NCI-H2227 treated with DMSO at 0.1 percent for 48 hours (cell line): ENCODE measurements around the gene UGT1A6.

Experiments used
- DNase-seq: peaks from one replicate; lab custom pipeline; 2025; lab: John Stamatoyannopoulos, UW

UGT1A6 gene

DNA sequence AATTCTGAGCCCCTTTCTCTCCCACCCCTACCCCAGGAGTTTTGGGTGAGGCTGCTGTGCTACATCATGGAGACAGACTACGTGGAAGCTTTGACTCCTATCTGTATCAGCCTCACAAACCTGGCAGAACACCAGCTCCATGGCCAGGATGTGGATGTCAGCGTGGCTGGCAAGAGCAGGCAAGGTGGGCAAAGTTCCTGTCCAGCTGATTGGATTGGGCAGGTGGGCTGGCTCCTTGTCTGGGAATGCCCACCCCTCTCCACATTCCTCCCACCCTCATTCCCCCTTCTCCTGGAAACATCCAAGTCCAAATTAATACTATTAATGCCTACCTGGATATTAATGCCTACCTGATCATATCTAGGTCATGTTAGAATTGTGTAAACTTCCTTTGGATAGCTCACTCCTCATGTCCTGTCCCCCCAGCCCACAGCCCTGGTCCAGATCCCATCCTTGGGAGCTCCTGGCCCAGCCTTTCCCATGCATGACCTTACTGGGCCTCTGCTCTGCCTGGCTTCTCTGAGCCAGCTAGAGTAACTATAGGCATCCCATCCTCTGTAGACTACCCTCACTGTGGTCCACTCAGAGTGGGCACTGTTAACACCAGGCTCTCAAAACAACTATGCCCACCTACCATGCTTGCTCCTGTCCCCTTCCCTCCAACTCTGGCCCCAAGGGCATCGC lies 109.6 kb downstream of the UGT1A6 start:
- no peak for DNase-seq

DNA sequence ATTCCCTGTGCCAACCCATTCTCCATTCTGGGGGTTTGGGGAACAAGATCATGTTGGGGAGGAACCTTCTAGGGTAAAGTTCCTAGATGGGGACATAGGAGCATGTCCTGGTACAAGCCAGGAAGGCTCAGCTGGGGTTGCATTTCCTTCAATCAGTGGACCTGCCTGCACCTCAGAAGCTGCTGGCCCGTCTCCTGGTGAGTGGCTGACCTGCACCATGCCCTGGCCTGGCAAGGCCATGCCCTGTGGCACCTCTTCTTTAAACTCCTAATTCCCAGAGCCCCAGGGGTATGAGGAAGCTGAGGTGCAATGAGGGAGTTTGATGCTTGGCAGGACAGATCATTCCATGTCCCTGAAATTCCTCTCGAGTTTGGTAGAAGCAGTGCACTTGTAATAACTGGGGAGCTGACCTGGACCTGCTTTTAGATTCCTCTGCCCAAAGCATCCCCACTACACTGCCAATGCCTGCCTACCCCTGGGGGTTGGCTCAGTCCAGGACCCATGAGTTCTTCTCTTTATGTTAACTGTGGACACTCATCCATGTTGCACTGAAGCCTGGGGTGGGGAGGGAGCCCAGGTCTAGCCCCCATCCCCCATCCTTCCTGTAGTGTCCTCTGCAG lies 110.7 kb downstream of the UGT1A6 start:
- DNase-seq: no peak

DNA sequence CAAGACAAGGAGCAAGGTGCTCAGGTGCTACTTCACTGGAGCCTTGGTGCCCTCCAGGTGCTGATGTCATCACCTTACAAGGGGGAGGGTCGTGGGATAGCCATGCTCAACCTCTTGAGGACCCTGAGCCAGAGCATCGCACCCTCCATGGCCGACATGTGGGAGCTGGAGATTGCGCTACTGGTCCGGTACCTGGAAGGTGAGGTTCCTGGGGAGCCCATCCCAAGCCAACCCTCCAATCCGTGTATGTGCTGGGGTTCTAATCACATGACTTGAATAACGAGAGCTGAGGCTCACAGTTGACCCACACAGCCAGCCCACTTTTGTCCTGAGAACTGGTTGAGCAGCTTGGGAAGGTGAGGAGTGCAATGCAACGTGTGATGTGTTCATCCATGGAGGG lies 111.3 kb downstream of the UGT1A6 start:
- no peak for DNase-seq

DNA sequence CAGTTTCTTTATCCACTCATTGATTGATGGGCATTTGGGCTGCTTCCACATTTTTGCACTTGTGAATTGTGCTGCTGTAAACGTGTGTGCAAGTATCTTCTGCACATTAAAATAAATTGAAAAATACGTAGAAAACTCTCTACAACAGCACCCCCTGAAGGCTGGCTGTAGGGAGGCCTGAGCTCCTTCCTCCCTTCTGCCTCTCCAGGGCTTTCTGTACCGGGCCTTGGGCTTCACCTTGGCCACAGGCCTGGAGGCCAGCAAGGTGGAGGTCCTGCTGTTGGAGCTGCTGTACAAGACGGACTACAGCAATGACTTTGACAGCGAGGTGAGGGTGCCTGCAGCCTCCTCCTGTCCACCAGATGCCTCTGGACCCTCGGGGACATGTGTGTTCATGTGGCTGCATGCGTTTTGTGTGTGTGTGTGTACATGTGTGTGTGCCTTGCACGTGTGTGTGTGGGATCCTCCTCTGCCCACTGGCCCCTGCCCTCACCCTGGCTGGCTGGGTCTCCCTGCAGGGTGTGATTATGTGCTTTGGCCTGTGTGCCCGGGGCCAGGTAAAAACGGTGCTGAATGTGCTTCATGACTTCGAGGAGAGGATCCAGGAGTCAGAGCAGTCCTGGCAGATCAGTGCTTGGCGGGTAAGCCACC lies 114.7 kb downstream of the UGT1A6 start:
- no peak for DNase-seq

DNA sequence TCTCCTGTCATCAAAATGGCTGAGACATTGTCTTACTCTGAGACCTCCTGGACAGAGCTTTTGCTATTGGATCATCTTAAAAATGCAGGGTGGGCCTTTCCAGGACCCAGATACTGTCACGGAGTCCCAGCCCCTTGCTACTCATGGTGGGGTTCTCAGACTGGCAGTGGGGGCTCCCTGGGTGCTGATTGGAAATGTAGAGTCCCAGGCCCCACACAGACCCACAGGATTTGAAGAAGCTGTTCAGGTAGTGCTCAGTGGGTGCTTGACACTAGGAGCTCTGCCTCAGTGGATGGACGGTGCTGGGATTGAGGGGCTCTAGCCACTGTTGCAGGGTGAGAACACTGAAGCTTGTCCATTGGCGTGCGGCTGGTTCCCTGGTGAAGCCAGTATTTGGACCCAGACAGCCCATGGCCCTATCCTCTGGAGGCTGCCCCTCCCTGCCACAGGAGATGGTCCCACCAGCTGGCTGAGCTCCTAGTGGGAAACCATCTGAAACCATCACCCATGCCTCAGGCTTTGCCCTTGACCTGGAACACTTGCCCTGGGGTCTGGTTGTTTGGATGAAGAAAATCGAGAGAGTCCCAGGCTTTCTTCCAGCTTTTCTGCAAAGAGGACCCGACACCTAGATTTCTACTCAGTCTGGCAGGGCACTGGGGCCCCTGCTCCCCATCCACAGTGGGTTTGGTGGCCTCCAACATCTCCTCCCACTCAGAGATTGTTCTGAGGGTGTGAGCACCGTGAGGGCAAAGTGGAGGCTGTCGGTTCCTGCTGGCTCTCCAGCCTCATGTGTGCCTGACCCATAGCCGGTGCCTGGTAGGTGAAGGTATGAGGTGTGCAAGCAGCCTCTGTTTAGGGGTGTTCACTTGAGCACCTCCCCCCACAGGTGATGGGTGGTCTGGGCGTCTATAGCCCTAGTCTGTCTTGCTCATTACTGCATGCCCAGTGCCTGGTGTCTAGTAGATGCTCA lies 115.6 kb downstream of the UGT1A6 start:
- no peak for DNase-seq

DNA sequence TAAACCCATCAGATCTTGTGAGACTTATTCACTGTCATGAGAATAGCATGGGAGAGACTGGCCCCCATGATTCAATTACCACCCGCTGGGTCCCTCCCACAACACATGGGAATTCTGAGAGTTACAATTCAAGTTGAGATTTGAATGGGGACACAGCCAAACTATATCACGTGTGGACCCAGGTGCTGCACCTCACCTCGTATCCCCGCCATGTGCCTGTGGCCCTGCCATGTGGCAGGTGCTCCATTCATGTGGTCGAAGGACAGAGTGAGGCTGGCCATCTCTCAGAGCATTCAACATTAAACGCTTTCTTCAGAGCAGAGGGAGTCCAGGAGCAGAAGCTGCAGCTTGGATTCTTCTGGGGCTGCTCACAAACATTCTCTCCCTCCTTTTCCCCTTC lies 117.7 kb downstream of the UGT1A6 start:
- no peak for DNase-seq

DNA sequence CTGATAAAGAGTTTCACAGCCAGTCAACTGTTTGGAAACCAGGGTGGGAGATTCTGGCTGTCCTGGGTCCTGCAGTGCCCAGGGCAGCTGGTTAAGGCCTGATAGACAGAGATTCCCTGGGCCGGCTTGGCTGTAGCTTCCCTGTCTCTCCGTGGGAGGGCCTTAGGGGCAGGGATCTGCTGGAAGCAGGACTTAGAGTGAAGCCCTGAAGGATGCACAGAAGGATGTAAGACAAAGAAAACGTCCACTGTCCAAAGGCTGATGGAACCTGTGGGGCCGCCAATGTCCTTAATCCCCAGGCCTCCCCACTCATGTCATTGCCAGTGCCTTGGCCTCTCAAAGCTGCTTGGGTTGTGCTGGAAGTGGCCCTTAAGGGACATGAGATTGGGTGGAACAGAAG lies 118.4 kb downstream of the UGT1A6 start:
- no peak for DNase-seq

DNA sequence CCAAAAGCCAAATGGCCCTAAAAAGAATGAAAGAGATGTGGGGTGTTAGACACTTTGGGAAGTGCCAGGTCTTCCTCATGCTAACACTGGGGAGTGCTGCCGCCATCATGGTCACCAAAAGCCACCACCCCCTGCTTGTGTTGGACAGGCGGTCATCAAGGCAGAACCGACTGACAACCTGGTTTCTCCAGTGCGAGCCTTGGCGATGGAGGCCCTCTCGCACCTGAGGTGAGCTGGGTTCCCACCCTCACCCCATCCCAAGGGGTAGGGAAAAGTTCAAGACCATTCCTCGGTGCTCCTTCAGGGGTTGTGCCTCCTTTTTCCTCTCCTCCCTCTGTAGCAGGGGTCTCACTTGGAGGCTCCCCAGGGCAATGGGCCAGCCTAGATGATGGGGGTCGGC lies 119.0 kb downstream of the UGT1A6 start:
- DNase-seq: no peak

DNA sequence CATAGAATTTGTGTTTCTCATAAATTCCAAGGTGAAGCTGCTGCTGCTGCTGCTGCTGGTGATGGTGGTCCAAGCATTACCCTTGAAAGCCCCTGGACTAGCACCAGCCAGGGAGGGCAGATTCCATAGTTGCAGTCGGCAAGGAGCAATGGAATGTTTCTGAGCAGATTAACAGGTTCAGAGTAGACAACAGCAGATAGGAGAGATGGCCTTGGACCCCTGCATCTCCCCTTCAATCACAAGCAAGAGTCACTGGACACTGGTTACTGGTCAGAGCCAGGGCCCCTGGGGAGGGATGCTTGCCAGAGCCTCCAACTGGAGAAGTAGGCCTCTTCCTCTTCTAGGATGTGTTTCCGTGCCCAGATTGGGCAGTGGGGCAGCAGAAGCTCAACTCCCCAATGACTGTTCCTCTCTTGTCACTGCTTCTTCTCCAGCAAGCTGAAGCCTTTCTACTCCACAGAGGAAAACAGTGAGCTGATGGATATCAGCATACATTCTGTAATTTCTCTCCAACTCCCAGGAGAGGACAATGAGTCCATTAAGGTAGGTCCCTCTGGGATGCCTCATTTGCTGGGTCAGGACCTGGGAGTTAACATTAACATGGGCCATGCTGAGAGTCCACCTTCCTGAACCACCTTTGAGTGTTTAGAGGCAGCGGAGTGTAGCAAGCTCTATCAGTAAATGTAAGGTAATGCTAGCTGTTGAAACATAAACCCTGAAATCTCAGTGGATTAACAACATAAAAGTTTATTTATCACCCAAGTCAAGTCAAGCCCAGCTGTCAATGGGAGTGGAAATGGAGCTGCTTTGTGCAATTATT lies 120.8 kb downstream of the UGT1A6 start:
- DNase-seq: no peak

DNA sequence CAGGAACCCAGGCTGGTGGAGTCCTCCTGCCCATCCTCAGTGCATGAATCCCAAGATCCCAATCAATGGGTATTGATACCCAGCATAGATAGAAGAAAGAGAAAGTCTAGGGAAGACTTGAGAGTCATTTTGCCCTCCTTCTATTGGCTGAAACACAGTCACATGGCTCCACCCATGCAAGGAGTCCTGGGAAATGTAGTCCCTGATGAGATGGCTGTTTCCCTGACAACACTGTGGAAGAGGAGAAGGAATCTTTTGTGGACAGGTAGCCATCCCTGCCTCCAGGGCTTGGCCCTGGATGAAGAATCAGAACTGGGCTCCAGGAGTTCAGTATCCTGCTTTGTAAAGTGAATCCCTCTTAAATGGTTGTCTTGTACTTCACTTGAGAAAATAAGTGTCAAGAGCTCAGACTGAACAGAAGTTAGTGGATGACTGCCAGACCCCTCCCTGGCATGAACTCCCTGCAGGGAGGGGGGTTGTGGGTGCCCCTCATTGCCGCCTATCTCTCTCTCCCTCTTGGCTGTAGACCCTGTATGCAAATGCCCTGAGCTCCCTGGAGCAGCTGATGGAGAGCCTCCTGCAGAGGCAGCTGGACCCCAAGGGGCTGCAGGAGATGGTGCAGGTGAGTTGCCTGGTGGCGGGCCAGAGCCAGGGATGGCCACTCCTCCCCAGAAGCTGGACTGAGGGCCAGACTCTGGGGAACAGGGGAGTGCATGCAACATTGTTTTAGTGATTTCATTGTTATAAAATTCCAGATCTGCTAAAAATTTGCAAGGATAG lies 121.6 kb downstream of the UGT1A6 start:
- DNase-seq: no peak

DNA sequence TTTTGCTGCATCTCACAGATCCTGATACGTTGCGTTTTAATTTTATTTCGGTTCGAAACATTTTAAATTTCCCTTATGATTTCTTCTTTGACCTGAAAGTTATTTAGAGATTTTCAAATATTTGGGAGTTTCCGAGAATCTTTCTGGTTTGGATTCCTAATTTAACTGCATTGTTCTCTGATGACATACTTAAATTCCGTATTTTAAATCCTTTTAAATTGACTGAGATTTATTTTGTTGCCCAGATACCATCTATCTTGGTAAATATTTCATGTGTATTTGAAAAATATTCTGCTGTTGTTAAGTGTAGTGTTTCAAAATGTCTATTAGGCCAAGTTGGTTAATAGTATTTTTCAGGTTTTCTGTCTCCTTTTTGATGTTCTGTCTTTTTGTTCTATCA lies 123.2 kb downstream of the UGT1A6 start:
- no peak for DNase-seq

DNA sequence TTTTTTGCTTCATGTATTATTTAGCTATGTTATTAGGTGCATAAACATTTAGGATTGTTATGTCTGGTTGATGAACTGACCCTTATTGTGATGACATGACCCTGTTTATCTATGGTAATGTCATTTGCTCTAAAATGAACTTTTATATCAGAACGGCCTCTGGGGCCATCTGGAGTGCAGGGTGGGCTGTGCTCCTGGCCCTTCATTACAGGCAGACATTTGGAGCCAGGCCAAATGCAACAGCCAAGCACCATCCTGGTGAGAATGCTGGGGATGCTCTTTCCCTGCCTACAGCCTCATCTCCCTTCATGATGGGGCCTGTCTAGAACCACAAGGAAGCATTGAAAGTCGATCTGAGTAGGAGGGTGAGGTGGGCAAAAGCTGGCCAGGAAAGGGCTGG lies 123.6 kb downstream of the UGT1A6 start:
- no peak for DNase-seq

DNA sequence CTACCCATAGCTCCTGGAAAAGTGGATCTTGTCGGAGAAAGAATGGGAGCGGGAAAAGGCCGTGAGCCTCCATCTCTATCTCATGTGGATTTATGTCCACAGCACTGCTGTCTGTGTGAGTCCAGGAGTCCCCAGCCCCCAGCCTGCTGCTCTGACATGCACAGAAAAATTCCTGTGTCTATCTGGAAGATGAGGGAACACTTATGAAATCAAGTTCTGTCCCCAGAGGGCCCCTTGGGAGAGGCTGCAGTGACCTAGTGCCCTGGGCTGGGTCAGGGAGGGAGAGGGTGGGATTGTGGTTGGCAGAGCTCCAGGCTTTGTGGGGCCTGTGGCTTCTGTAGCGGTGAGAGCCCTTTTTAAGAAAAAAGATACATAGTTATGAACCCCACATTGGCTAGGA lies 124.1 kb downstream of the UGT1A6 start:
- DNase-seq: no peak

DNA sequence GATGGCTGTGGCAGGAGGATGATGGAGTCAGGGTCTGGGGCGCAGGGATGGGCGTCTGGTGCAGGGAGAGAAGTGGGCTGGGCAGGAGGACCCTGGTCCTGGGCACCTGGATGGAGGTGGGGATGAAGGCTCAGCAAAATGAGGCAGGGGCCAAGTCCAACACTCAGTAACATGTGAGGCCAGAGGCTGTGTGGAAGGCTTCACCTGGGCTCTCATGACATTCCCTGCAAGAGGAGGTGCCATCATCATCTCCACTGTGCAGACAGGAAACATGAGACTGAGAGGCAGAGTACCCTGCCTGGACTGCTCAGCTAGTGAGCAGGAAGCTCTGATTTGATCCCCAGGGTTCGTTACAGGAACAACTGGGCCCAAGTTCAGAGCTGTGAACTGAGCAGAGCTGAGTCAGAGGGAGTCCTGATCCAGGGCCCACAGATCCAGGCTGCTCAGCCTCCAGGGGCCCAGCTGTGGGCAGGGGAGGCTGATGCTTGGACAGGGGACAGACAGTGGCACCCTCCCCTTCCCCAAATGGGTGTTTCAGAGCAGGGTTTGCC lies 124.7 kb downstream of the UGT1A6 start:
- no peak for DNase-seq

DNA sequence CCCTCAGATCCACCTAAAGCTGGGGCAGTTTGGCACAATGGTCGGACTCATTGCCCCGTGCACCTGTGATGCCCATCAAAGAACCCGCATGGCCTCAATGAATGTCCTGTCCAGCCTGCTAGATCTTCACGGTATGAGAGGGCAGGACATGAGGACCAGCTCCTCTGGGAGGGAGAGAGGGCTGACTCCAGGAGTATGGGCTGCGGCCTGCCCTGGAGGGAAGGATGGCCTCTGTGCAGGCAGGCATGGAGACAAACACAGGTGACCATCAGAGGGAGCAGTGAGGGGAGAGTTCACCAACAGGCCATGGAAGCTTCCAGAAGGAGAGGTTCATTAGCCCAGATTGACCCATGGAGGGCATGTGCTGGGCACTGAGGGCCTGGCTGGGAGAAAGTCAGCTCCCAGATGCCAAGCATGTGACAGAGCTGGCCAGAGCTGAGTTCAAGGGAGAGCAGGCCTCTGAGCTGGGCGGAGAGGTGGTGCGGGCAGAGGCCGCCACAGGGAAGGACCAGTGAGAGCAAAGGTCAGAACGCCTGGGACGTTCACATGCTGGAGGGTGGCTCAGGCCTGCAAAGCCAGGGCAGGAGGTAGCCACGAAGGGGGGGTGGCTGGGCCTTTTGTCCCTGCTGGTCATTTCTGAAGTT lies 125.4 kb downstream of the UGT1A6 start:
- no peak for DNase-seq

DNA sequence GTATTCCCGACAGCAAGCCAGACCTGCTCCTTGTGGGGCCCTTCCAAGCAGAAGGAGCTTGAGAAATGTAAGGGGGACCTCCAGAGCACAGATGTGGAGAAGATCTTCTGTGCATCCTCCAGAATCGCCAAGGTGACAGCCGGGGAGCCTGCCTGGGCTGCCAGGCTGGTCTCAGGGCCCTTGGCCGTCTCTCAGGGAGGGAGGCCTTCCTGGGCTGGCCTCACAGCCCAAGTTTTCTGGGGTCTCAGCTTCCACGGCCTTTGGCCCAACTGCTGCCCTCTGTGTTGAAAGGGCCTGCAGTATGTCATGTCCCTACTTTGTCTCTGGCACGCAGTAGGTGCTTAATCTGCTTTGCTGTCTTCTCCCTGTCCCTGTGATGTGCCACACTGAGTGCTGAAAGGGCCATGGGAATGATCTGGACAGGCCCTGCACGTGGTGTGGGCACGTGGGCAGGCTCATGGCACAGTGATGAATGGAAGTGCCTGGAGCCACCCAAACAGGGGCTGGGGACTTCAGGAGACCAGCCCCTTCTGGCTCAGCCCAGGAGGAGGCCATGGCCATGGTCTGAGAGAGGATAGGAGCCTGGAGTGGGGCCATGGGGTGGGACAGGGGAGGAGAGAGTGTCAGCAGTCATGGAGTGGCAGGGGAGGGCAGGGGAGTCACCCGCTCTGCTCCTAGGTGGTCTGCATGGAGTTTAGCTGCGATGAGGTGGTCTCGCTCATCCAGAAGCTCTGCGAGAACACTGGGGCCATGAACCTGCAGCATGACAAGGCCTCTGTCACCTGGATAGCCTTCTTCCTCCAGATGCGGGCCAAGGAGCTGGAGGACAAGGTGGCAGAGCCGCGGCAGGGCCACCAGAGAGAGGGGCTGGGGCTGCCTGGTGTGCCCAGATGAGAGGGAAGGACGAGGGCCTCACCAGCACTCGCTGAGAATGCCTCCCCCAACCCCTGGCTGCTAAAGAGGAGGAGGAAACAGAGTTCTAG lies 126.2 kb downstream of the UGT1A6 start:
- no peak for DNase-seq

DNA sequence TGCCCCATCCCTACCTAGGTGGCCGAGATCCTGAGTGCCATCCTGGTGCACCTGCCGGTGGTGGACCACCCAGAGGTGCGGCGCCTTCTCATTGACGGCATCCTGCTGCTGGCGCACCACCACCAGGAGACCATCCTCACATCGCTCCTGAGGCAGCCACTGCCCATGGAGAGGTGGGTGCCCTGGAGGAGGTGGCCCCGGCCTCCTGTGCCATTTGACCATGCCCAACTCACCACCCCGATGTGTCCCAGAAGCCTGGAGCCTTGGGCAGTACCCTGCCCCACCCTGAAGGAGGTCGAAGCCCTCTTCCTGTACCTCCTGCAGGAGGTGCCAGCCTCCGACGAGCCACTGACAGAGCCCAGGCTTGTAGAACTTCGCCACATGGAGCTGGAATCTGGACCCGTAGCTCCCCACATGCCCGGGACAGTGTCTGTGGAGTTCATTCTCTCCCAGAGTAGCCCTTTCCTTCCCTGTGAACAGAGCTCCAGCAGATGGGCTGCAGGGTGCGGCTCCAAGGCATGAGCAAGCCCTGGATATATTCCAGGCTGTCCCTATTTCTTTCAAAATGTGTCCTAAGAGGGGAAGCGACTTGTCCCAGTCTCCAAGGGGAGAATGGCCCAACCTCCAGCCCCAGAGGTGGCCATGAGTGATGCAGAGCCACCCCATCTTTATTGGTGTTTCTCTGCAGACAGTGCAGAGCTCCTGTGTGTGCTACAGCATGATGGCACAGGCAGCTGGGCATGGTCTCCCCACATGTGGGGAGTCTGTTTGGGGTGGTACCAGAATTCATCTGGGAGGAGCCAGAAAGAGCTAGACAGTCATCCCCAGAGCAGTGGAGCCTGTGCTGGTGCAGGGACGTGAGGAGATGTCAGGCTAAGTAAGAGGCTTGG lies 127.4 kb downstream of the UGT1A6 start:
- no peak for DNase-seq

DNA sequence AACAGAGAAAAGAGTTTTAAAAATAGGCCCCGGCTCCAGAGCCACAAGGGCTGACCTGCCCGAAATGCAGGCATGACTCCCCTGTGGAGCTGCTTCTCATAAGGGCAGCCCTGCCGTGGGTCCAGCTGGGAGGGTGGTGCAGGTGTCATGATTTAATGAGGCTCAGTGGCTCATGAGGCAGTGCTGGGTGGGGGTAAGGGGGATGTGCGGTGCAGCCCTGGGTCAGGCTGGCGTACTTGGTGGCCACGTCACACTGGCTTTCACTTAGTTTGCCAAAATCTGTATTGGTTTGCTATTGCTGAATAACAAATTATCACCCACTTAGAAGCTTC lies 128.1 kb downstream of the UGT1A6 start:
- no peak for DNase-seq
